ENCODE measurements around the gene STPG3. TPM values are rescaled to one million over a fixed set of nuclear protein-coding genes. Genes with fewer than 3 reads are reported as not detected.

STPG3 gene
- total and polyA plus RNA-seq, 2 of the 13 experiments (the other 11 are each of a cell fraction or from before 2014, with no cell fraction given): not detected

DNA sequence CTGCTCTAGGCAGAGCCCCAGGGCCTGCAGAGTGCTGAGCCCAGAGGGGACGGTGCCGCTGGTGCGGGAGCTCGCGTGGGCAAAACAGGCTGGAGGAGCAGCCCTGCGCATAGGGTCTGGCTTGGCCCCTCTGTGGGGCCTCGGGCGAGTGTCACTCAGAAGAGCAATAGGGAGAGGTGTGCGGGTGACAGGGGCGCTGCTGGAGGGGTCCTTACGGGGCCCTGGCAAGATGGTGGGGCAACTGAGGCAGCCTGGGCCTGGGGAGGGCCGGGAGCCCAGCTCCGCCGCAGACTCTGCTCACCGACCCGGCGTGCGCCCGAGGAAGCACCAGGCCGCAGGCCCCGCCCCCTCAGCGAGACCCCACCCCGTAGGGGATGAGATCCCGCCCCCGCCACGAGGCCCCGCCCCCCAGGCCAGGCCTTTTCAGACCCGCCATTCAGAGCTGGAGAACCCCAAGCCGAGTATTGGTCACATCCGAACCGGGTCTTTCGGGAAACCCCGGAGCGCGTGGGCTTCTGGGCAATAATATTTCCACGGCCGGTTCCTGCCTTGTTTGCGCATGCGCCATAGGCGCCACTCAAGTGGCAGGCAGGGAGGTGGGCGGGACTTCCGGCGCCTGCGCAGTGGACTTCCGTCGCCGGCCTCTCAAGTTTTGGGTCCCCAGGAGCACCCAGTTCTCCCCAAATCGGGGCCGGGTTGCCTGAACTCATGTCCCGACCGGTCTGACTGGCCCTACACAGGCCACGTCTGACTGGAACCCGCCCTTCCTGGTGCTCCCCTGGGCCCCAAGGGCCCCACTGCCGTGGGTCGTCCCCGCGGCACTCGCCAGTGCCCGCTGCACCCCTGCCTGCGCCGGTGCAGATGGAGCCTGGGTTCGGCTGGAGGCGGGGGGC is 27.8 kb upstream of the STPG3 start (continued):
- TF ChIP-seq, protein P1, sequence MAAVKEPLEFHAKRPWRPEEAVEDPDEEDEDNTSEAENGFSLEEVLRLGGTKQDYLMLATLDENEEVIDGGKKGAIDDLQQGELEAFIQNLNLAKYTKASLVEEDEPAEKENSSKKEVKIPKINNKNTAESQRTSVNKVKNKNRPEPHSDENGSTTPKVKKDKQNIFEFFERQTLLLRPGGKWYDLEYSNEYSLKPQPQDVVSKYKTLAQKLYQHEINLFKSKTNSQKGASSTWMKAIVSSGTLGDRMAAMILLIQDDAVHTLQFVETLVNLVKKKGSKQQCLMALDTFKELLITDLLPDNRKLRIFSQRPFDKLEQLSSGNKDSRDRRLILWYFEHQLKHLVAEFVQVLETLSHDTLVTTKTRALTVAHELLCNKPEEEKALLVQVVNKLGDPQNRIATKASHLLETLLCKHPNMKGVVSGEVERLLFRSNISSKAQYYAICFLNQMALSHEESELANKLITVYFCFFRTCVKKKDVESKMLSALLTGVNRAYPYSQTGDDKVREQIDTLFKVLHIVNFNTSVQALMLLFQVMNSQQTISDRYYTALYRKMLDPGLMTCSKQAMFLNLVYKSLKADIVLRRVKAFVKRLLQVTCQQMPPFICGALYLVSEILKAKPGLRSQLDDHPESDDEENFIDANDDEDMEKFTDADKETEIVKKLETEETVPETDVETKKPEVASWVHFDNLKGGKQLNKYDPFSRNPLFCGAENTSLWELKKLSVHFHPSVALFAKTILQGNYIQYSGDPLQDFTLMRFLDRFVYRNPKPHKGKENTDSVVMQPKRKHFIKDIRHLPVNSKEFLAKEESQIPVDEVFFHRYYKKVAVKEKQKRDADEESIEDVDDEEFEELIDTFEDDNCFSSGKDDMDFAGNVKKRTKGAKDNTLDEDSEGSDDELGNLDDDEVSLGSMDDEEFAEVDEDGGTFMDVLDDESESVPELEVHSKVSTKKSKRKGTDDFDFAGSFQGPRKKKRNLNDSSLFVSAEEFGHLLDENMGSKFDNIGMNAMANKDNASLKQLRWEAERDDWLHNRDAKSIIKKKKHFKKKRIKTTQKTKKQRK (IDR thresholded peaks at IDR 0.05; ENCODE audit: low read length): no peak
- TF ChIP-seq ZNF629 (CRISPR knock-in tag; conservative IDR thresholded peaks at IDR 0.05) (no peak), ZNF724P (CRISPR knock-in tag; IDR thresholded peaks at IDR 0.05; ENCODE audit: borderline replicate concordance) (no peak), IKZF1 (IDR thresholded peaks at IDR 0.05) (no peak), POLR2G (IDR thresholded peaks at IDR 0.05; ENCODE audit: low read depth, low read length) (peak; percentile 79), SRY (CRISPR knock-in tag; IDR thresholded peaks at IDR 0.05) (no peak), ZNF33B (CRISPR knock-in tag; IDR thresholded peaks at IDR 0.05) (no peak), SUZ12 (IDR thresholded peaks at IDR 0.05; ENCODE audit: low read depth, low read length) (no peak)
- TF ChIP-seq, protein P2, sequence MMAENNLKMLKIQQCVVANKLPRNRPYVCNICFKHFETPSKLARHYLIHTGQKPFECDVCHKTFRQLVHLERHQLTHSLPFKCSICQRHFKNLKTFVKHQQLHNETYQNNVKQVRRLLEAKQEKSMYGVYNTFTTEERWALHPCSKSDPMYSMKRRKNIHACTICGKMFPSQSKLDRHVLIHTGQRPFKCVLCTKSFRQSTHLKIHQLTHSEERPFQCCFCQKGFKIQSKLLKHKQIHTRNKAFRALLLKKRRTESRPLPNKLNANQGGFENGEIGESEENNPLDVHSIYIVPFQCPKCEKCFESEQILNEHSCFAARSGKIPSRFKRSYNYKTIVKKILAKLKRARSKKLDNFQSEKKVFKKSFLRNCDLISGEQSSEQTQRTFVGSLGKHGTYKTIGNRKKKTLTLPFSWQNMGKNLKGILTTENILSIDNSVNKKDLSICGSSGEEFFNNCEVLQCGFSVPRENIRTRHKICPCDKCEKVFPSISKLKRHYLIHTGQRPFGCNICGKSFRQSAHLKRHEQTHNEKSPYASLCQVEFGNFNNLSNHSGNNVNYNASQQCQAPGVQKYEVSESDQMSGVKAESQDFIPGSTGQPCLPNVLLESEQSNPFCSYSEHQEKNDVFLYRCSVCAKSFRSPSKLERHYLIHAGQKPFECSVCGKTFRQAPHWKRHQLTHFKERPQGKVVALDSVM (CRISPR knock-in tag; IDR thresholded peaks at IDR 0.05): 0 out of 2 replicates have a peak, but pooled peaks have one; percentile 18
- TF ChIP-seq, protein P3, sequence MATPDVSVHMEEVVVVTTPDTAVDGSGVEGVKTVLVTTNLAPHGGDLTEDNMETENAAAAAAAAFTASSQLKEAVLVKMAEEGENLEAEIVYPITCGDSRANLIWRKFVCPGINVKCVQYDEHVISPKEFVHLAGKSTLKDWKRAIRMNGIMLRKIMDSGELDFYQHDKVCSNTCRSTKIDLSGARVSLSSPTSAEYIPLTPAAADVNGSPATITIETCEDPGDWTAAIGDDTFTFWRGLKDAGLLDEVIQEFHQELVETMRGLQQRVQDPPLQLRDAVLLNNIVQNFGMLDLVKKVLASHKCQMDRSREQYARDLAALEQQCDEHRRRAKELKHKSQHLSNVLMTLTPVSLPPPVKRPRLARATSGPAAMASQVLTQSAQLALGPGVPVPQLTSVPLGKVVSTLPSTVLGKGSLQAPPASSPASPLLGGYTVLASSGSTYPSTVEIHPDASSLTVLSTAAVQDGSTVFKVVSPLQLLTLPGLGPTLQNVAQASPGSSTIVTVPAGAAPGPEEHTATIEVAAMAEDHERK (CRISPR knock-in tag; IDR thresholded peaks at IDR 0.05; ENCODE audit: low read depth): no peak
- TF ChIP-seq, protein P4, sequence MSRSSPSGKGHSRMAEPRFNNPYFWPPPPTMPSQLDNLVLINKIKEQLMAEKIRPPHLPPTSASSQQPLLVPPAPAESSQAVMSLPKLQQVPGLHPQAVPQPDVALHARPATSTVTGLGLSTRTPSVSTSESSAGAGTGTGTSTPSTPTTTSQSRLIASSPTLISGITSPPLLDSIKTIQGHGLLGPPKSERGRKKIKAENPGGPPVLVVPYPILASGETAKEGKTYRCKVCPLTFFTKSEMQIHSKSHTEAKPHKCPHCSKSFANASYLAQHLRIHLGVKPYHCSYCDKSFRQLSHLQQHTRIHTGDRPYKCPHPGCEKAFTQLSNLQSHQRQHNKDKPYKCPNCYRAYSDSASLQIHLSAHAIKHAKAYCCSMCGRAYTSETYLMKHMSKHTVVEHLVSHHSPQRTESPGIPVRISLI (CRISPR knock-in tag; IDR thresholded peaks at IDR 0.05; ENCODE audit: borderline replicate concordance): no peak
- TF ChIP-seq, protein P5, sequence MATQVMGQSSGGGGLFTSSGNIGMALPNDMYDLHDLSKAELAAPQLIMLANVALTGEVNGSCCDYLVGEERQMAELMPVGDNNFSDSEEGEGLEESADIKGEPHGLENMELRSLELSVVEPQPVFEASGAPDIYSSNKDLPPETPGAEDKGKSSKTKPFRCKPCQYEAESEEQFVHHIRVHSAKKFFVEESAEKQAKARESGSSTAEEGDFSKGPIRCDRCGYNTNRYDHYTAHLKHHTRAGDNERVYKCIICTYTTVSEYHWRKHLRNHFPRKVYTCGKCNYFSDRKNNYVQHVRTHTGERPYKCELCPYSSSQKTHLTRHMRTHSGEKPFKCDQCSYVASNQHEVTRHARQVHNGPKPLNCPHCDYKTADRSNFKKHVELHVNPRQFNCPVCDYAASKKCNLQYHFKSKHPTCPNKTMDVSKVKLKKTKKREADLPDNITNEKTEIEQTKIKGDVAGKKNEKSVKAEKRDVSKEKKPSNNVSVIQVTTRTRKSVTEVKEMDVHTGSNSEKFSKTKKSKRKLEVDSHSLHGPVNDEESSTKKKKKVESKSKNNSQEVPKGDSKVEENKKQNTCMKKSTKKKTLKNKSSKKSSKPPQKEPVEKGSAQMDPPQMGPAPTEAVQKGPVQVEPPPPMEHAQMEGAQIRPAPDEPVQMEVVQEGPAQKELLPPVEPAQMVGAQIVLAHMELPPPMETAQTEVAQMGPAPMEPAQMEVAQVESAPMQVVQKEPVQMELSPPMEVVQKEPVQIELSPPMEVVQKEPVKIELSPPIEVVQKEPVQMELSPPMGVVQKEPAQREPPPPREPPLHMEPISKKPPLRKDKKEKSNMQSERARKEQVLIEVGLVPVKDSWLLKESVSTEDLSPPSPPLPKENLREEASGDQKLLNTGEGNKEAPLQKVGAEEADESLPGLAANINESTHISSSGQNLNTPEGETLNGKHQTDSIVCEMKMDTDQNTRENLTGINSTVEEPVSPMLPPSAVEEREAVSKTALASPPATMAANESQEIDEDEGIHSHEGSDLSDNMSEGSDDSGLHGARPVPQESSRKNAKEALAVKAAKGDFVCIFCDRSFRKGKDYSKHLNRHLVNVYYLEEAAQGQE (IDR thresholded peaks at IDR 0.05; ENCODE audit: borderline replicate concordance in 1 of 2, low read depth in 1 of 2, low read length in 2 of 2): no peak
- TF ChIP-seq, protein P6, sequence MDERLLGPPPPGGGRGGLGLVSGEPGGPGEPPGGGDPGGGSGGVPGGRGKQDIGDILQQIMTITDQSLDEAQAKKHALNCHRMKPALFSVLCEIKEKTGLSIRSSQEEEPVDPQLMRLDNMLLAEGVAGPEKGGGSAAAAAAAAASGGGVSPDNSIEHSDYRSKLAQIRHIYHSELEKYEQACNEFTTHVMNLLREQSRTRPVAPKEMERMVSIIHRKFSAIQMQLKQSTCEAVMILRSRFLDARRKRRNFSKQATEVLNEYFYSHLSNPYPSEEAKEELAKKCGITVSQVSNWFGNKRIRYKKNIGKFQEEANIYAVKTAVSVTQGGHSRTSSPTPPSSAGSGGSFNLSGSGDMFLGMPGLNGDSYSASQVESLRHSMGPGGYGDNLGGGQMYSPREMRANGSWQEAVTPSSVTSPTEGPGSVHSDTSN (CRISPR knock-in tag; IDR thresholded peaks at IDR 0.05): 0 out of 2 replicates have a peak, but pooled peaks have one; percentile 33

Data from HepG2 (cell line).